GM19395 (cell line): ENCODE data around the gene CCNK.

Source experiments
- ATAC-seq: cut with Tn5 transposase; IDR thresholded peaks from one replicate; pipeline ENCODE4 v1.9.1; 2021; ENCODE audit warnings: mild to moderate bottlenecking, moderate library complexity; ENCODE audit not compliant: unreplicated experiment

The CCNK gene

DNA sequence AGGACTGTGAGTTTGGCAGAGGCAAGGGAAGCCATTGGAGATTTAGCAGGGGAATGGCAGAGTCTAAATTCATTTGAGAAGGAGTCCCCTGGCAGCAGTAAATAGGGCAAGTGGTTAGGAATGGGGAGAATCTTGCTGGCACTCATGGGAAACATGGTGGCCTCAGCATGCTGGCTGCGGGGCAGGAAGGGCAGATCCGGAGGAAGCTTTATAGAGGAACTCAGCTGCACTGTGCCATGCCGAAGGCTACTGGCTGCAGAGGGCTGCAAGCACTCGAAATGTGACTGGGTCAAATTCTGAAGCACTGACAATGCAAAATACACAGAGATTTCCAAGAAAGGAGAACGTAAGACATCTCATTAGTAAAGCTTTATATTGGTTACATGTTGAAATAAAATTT, 23.9 kb downstream of the CCNK start:
- no peak for ATAC-seq

DNA sequence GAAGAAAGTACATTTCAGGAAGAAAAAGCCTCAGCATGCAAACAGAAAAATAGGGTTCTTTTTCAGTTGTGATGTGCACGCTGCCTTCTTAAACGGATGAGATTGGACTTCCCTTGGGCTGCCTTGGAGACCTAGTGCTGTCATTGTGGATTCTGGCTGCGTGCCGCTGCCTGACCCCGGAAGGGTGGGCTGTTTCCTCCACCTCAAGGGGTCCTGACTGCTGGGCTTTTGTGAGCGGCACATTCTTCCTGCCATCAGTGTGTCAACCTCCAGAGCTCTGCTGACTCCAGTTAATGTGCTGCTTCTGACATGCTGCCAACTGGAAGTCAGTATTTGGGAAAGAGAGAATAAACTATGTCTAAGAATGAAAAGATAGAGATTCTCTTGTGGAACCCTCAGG, 25.1 kb downstream of the CCNK start:
- ATAC-seq, result no peak

DNA sequence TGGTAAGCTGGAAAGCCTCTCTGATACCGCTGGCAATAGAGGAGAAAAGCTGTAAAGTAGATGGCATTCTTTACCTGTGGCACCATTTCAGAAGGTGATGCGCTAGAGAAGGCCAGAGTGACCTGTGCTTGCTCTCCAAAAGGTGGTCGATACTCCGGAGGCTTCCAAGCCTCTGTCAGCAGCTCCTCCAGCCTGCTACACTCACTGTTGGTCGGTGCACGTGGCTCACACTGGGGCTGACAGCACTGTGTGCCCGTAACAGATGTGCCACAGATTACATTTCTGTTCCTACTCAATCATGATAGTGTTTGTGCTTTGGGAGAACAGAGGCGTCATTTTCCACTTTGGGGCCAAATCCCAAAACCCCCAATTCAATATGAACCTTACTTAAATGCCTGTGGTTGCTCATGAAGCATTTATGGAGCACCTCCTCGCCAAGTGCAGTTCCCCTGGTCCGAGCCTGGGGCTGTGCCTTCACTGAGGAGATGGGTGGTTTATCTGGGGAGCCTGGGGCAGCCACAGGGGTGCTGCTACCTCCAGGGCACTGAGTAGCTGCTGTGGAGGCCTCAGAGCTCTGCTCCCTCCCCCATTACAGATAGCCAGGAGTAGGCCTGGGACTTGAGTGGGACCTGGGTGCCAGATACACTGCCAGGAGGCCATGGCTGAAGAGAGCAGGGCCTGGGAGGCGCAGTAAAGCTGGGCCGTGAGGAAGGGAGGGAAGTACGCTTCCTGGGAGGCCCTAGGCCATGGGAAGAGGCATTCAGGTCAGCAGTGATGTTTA, 26.8 kb downstream of the CCNK start:
- no peak for ATAC-seq

DNA sequence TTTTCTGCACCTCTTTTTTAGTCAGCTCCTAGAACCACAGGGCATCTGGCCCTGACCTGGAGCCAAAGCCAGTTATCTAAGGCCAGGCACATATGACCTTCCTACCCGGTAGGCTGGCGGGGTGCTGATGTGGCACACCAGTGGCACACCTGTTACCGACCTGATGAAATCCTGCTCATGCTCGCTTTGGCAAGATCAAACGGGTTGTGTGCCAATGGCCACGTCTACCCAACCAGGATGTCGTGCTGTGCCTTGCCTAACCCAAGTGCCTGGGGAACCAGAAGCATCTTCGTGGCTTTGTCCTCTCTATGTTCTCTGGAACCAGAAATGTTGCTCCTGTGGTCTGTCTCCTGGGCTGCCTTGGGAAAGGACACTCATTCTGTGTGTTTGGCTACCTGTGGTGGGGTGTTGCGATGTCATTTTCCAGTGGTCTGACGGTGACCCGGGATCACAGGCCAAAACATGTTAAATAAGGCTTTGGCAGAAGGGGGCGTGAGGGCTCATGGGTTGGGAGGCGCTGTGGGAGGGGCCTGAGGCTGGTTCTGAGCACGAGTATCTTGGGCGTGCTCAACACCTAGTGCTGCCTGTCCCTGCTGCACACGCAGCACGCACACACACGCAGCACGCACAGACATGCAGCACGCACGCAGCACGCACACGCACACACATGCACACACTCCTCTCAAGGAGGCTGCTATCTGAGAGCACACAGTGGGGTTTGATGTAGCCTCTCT, 27.9 kb downstream of the CCNK start:
- ATAC-seq, result no peak

DNA sequence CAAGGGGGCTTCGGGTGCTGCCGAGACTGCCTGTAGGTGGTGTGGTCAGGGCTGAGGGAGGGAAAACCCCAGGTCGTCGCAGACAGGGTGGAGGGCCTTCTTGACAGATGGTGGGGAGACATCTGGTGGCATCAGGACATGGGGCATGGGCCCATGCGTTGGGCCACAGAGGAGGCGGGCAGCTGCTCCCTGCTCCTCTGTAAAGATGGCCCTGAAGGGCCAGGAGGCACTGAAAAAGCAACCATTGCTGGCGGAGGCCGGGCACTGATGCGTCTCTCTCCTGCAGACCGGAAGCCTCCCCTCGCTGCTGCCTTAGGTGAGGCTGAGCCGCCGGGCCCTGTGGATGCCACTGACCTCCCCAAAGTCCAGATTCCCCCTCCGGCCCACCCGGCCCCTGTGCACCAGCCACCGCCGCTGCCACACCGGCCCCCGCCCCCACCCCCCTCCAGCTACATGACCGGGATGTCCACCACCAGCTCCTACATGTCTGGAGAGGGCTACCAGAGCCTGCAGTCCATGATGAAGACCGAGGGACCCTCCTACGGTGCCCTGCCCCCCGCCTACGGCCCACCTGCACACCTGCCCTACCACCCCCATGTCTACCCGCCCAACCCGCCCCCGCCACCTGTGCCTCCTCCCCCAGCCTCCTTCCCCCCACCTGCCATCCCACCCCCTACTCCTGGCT, 28.8 kb downstream of the CCNK start:
- no peak for ATAC-seq

DNA sequence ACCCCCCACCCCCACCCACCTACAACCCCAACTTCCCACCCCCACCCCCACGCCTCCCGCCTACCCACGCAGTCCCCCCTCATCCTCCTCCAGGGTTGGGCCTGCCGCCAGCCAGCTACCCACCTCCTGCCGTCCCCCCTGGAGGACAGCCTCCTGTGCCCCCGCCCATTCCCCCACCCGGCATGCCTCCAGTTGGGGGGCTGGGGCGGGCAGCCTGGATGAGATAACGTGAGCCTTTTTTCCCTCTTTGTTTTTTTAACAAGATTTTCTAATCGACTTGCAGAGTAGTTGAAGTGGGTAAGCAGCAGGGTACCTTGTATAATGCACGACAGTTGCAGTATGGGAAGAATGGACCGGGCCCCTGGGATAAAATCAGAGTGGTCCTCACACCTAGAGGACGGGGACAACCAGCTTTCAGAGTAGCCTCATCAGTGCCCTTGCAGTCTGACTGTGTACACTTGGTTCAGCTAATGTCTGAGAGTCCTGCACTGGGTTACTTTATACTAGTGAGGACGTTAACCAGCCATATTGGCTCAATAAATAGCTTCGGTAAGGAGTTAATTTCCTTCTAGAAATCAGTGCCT, 29.4 kb downstream of the CCNK start:
- ATAC-seq, result no peak

DNA sequence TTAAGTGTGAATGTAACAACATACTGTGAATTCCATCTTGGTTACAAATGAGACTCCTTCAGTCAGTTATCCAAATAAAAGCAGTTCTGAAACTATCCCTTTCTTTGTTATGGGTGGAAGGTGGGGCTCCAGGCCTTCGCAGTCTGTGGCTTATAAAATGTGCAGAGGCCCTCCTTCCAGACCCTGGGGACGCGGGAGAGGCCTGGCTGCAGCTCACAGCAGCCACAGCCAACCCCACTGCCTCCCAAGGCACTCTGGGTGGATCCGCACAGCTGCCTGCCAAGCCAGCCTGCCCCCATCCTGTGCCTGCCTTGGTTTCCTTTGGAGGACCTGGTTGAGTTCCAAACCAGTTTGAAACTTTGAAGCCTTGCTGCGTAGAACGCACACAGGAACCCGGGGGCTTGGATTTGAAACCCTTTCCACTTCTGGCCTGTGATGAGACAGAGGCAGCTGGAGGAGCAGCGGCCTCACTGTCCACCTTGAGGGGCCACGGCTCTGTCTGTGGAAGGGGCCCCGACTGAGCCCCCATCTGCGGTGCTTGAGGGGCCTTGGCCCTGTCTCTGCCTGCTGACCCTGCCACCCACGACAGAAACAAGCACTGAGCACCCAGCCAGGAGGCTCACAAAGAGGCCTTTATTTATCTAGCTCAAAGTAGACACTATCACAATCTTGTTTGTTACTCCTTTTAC, 30.4 kb downstream of the CCNK start:
- ATAC-seq, result no peak

DNA sequence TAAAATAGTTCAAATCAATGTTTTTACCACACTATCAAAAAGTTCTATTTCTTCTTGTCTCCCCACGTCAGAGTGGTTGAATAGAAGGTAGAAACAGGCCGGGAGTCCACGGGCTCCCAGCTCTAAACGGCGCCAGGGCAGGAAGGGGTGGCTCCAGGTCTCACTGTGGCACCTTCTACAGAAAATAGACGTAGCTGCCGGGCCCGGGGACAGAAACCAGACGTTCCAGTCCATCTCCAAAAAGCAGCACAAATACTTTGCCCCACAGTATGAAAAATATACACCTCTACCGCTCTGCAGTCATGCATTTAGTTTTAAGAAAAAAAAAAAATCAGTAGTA, 30.9 kb downstream of the CCNK start:
- no peak for ATAC-seq

DNA sequence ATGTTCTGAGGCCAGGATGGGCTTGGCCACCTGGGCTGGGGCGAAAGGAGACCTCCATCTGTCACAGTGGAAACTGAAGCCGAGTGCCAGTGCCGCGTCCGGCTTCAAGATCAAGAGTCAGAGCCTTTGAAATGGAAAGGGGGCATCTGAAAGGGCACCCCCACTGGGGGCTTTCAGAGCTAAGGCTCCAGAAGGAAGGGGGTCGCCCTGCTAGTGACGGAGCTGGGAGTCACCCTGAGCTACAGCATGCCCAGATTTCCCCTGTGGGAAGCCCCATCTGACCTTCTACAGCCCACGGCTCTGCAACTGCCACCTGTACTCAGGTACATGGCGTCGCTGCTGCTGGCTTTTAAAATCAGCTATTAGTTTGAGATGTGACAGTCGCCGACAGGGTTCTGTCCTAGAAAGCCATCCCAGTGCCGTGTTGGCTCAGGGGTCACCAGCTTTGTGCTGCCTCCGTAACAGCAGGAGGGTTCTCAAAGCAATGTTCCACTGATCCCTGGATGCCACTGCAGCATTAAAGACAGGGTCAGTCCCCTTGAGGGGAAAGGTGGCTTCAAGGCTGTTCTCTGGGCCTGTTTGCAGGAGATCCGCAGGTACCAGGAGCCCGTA, 31.5 kb downstream of the CCNK start:
- no peak for ATAC-seq

DNA sequence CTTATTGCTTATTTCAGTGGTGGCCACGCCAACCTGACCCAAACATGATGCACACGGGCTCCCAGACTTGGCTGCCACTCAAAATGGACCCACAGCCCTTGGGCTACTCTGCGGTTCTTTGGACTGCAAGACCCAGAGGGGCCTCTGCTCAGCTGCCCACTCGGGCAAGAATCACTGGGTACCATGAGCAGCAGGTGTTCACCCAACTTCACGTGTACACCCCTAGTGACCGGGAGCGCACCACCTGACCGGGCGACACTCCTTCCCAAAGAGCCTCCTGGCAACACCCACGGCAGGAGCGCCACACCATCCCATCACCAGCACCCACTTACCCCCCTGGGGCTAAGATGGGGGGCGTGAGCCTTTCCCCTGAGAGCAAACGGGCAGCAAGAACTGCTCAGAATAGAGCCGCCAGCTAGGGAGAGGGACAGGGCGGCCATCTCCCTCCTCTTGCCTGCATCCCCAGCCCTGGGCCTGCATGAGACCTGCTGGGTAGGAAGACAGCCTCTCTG, 32.0 kb downstream of the CCNK start:
- no peak for ATAC-seq

DNA sequence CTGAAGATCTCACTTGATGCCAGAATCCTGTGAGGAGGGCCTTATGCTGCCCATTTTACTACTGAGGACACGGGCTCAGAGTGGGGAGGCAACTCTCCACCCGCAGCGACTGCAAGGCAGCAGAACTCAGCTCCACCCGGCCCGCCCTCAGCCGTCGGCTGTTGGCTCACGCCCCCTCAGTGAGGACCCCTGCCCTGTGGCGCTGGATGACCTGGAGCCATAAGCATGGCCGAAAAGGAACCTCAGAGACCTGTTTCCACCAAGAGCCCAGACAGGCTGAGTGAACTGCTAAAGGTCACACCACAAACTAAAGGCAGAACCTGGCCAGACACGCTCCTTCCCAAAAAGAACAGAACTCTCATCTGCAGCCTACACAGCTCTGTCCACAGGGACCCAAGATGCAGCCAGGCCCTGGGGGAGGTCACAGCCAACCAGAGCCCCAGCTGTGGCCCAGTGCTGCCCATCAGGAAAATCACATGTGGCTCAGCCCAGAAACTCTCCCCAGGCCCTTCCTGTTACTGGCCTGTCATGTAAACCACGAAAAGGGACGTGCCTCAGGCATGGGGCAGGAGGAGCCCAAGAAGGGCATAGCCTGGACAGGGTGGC, 32.8 kb downstream of the CCNK start:
- no peak for ATAC-seq

DNA sequence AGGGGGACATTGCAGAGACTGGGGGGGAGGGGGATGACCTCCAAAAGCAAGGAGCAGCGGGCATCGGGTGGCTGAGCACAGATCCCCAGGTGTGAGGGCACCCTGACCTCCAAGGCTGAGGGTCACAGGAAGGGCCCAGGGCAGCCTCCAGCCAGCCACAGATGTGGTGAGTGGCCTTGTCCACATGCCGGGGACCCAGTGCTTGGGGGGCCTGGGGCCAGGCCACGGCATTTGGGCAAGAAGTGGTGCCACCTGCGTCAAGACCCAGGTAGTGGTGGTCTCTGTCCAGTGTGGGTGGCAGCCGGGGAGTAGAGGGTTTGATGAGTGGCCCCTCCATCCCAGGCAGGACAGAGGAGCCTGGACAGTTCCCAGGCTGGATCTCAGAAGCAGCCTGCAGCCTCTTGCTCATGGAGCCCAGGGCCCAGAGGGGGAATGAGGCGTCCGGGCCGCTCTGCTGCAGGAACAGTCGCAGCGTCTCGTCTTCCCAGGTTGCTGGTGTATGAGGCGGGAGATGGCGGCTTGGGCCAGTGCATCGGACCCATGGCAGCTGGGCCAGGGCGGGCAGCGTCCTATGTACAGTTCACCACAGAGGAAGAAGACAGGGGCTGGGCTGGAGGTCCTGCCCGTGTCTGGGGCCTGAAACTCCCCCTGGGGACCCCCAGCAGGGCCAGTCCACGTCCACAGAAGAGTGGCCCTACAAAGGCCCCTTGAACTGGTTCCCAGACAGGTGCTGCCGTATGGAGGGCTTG, 33.5 kb downstream of the CCNK start:
- no peak for ATAC-seq

DNA sequence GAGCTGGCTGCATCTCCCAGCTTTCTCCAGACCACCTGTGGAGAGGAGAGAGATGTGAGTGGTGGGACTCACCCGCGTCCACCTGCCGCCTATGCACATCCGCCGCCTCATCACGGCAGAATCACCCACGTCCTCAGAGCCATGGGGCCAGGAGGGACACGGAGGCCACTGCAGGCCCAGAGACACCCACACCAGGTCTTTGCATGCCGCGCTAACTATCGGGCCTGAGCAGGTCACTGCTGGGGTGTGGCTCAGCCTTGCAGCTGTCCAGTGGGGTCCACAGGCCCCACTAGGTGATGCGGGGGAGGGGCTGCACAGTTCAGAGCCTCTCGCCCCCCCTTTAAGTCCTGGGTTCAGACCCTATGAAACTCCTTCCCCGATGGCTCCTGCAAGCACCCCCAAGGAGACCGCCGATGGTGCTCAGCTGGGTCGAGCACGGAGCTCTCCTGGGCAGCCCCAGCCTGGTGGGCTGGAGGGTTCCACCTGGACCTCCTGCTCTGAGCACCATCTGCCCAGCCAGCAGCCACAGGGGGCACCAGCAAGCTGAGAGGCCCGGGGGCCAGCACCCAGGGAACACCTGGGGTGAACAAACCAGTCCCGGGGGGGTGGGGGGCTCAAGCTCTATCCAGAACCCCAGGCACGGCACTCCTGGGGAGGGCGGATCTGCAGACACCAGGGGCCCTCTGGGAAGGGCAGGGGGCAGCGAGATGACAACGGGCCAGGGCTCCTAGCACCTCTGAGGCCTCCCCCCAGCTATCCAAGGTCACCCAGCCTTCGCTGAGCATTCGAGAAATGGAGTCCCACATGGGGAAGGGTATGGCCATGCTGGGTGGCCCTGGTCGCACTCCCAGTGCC, 34.3 kb downstream of the CCNK start:
- no peak for ATAC-seq

DNA sequence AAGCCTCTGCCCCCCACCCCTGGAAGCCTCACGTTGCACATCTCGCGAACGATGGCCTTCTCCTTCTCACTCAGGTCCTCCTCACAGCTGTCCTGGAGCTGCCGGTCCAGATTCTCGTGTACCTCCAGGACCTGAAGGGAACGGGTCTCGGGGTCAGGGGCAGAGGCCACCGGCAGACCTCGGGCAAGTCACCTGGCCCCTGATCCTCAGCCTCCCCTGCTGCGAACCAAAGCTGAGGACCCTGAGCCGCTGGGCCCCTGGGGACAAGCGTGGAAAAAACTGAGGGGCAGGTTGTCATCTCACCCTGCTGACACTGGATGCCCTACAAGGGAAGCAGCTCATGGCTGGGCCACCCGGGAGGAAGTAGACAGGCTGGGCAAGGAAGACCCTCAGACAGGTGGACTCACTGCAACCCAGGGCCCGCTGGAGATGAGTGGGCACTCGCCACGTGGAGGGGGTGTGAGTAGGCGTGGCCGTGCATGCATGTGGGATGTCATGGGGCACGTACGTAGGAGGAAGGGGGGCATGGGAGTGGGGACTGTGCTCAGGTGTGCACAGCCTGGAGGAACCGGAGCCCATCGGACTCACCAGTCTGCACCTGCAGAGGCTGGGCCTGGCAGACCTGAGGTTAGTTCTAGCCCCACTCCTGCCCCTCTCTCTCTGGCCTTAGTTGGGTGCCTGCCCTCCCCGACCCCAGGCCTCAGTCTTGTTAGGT, 35.1 kb downstream of the CCNK start:
- no peak for ATAC-seq

DNA sequence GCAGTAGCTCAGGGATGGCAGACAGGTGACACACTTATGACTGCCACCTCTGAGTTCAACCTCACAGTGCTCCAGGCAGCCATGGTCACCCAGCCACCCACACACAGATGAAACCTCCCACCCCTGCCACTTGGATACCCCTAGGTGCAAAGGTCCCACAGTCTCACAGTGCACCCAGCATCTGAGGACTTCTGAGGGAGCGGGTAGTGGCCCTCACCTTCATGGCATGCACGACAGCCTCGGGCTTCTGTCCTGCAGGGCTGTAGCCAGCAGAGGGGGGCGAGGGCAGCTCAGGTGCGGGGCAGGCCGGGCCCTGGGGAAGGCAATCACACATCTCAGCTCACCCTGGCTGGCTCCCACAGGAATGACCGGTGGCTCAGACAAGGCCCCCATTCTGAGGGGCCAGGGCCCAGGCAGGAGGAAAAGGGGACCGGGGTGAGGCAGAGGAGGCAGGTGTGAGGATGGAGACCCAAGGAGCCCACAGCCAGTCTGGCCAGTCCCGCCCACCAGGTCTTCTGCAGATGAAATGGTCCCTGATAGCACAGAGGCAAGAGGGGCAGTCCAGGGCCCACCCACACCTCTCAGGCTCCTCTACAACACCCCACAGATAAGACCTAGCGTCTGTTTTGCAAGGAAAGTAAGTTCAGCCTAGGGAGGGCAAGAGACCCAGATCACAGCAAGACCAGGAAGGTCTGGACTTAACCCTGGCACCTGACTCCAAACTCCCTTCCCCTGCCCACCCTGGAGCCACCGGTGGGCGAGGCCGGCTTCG, 35.8 kb downstream of the CCNK start:
- no peak for ATAC-seq

DNA sequence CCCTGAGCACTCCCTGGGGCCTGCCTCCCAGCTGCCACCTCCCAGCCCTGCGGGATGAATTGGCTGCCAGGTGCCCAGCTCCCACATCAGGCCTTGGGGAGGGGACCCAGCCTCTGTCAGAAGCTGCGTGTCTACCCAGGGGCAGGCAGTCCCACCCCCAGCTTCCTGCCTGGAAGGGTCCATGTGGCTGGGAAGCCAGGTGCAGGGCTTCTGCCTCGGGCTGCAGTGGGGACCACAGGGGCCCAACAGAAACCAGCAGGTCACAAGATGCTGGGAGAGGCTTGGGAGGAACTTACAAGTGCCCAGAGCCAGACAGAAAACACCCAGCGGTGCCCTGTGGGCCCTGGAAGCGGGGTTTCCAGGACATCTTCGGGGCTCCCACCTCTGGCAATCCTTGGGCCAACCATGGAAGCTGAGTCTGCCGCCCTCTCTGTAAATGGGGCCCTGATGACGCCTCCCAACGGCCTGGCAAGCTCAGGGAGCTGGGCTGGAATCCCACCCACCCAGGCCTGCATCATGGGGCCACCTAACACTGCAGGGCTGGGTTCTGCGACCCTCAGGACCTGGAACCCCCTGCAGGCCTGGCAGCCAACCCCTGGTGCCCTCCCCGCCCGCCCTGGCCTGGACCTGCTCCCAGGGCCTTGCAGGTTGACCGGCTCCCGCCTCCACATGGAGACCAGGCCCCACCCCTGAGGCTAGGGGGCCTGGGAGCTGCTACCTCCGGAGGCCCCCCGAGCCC, 36.6 kb downstream of the CCNK start:
- ATAC-seq, result peak; percentile 7
